ENCODE results near the gene ACAA1. TPM values are rescaled to one million over a fixed set of nuclear protein-coding genes. Genes with fewer than 3 reads are reported as not detected.

Gene ACAA1
- polyA plus RNA-seq, 1 of the 3 experiments (the other 2 are of a cell fraction) = 86.4 TPM

DNA sequence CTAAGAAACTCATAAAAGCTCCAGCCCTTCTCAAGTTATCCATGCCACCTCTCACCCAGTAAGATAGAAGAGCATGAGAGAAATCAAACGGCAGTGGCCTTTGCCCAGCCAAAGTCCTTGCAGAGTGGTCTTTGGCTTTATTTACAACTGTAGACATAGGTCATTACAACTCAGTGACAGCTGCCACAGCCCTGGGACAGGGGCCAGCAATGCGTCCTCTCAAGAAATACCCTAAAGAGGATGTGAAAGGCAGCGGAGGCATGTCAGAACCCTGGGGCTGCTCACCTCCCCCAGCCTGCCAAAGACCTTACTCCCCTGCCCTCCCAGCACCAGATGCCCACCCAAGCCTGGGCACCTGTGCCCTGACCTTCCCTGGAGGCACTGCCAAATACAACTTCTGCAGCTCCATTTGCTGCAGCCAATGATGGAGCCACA is 6.3 kb downstream of the ACAA1 start (continued):
- TF ChIP-seq, protein P1, sequence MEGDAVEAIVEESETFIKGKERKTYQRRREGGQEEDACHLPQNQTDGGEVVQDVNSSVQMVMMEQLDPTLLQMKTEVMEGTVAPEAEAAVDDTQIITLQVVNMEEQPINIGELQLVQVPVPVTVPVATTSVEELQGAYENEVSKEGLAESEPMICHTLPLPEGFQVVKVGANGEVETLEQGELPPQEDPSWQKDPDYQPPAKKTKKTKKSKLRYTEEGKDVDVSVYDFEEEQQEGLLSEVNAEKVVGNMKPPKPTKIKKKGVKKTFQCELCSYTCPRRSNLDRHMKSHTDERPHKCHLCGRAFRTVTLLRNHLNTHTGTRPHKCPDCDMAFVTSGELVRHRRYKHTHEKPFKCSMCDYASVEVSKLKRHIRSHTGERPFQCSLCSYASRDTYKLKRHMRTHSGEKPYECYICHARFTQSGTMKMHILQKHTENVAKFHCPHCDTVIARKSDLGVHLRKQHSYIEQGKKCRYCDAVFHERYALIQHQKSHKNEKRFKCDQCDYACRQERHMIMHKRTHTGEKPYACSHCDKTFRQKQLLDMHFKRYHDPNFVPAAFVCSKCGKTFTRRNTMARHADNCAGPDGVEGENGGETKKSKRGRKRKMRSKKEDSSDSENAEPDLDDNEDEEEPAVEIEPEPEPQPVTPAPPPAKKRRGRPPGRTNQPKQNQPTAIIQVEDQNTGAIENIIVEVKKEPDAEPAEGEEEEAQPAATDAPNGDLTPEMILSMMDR (IDR thresholded peaks at IDR 0.05) = no peak

DNA sequence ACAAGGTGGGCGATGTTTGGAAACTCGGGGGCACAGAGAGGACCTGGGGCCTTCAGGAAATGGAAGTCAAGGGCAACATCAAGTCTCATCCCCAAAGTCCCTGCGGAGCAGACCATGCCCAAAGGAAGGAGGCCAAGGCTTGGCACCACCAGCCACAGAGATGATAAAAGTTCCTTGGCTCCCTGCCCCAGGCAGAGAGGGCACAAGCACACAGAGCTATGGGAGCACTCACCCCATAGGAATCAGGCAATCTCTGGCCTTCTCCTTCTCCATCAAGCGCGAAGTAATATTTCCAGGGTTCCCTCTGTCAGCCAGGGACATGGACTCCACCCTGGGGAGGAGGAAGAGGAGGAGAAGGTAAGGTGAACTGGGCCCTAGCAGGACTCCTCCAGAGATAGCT is 7.9 kb downstream of the ACAA1 start:
- DNase-seq = no peak
- Histone ChIP-seq H3F3A (replicated peaks; ENCODE audit: insufficient read depth) (no peaks in the 10 kb centered on the region), H2AFZ (ENCODE audit: low read depth) (no peak overlapping the region), H3K36me3 (replicated peaks in 1 of 2; ENCODE audit: control insufficient read depth in 1 of 2, insufficient read depth in 2 of 2, low read length in 1 of 2) (peaks cover 40 to 89% of the 10 kb centered on the region in 2 experiments), H3K9ac (no peak overlapping the region), H4K20me1 (ENCODE audit: insufficient read depth) (no peaks in the 10 kb centered on the region), H3K9me3 (no peaks in the 10 kb centered on the region), H3K27me3 (ENCODE audit: insufficient read depth) (no peaks in the 10 kb centered on the region), H3K79me2 (ENCODE audit: insufficient read depth) (peaks cover under 1% of the 10 kb centered on the region; the same call in 1 of the 2 replicates), H3K4me2 (no peak overlapping the region), H3K27ac (ENCODE audit: low read depth in 2 of 2, low read length in 1 of 2) (no peak overlapping the region), H3K9me2 (no peaks in the 10 kb centered on the region), H3K4me3 (ENCODE audit: low read depth in 2 of 2, low read length in 1 of 2) (no peak overlapping the region), H3K4me1 (ENCODE audit: control insufficient read depth in 1 of 2, insufficient read depth in 2 of 2, low read depth in 1 of 2, low read length in 1 of 2) (no peaks in the 10 kb centered on the region)
- CTCF ChIA-PET = interaction anchor here (2.3 kb wide), 1 partner anchor 11 kb away, joined by 7 read pairs; no protein-coding TSS in a partner anchor
- WGBS (ENCODE audit: low lambda C conversion rate) = 100% methylated on average over 5 of the region's 5 CpGs
- POLR2A ChIA-PET = no interaction called here
- TF ChIP-seq MXI1 (IDR thresholded peaks at IDR 0.05; ENCODE audit: low read depth, low read length) (no peak), YY1 (IDR thresholded peaks at IDR 0.05; ENCODE audit: low read depth) (no peak), RCOR1 (IDR thresholded peaks at IDR 0.05; ENCODE audit: low read length) (no peak), RXRA (IDR thresholded peaks at IDR 0.05; ENCODE audit: borderline replicate concordance, low read depth) (no peak), FOSL2 (IDR thresholded peaks at IDR 0.05; ENCODE audit: borderline replicate concordance, low read depth) (no peak), PBX3 (IDR thresholded peaks at IDR 0.05) (no peak), MAX (IDR thresholded peaks at IDR 0.05; ENCODE audit: low read depth) (no peak), EZH2phosphoT487 (IDR thresholded peaks at IDR 0.05; ENCODE audit: borderline replicate concordance, low read depth) (no peak), GABPA (IDR thresholded peaks at IDR 0.05; ENCODE audit: low read depth) (no peak), REST (IDR thresholded peaks at IDR 0.05; ENCODE audit: low read depth, low read length) (no peak), ZBTB33 (IDR thresholded peaks at IDR 0.05; ENCODE audit: borderline replicate concordance, low read depth) (no peak), SMC3 (IDR thresholded peaks at IDR 0.05; ENCODE audit: low read depth, low read length) (no peak), ELF1 (IDR thresholded peaks at IDR 0.05) (no peak), FOXJ3 (CRISPR knock-in tag; IDR thresholded peaks at IDR 0.05) (no peak), NFIC (IDR thresholded peaks at IDR 0.05; ENCODE audit: borderline replicate concordance) (no peak), FOXM1 (IDR thresholded peaks at IDR 0.05; ENCODE audit: low read depth) (no peak)
- TF ChIP-seq, protein P1 (IDR thresholded peaks at IDR 0.05) = no peak
- TF ChIP-seq, protein P2, sequence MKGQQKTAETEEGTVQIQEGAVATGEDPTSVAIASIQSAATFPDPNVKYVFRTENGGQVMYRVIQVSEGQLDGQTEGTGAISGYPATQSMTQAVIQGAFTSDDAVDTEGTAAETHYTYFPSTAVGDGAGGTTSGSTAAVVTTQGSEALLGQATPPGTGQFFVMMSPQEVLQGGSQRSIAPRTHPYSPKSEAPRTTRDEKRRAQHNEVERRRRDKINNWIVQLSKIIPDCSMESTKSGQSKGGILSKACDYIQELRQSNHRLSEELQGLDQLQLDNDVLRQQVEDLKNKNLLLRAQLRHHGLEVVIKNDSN (IDR thresholded peaks at IDR 0.05; ENCODE audit: borderline replicate concordance, low read depth) = no peak
